Spleen (tissue), 11 donors: ENCODE results near the gene LRRN2. TPM values are rescaled to one million over a fixed set of nuclear protein-coding genes. Genes with fewer than 3 reads are reported as not detected.

Experiments used
- DNase-seq: peaks from one replicate; pipeline ENCODE4 v3.0.0-alpha.2; 2020
- H3K27ac ChIP-seq, 8 donors: fragments of 200-600 bp; sonication (generic) in 7 of 8; 1 replicate in 4 of 8; 2 replicates in 4 of 8; pipeline versions ENCODE4 v1.5.0 to v1.8.0; 2016 to 2021; ENCODE audit warnings: inconsistent platforms in 4 of 8, mild to moderate bottlenecking in 4 of 8, moderate library complexity in 1 of 8
- H3K27me3 ChIP-seq, 7 donors: fragments of 200-600 bp; sonication (generic) in 6 of 7; replicated peaks in 1 of 7; 1 replicate in 4 of 7; 2 replicates in 3 of 7; pipeline versions ENCODE4 v1.5.0 to v1.8.0; 2016 to 2021; ENCODE audit warnings: inconsistent platforms in 3 of 7, mild to moderate bottlenecking in 1 of 7
- H3K36me3 ChIP-seq, 6 donors: fragments of 200-600 bp; sonication (generic) in 5 of 6; 1 replicate in 4 of 6; 2 replicates in 2 of 6; pipeline versions ENCODE4 v1.5.0 to v1.8.0; 2016 to 2021; ENCODE audit warnings: inconsistent platforms in 2 of 6
- H3K4me1 ChIP-seq, 6 donors: fragments of 200-600 bp; sonication (generic) in 5 of 6; 1 replicate in 3 of 6; 2 replicates in 3 of 6; pipeline versions ENCODE4 v1.5.0 to v1.8.0; 2016 to 2021; ENCODE audit warnings: inconsistent platforms in 3 of 6
- H3K4me3 ChIP-seq, 8 donors: fragments of 200-600 bp; sonication (generic) in 7 of 8; 1 replicate in 4 of 8; 2 replicates in 4 of 8; pipeline versions ENCODE4 v1.5.0 to v1.8.0; 2016 to 2021; ENCODE audit warnings: inconsistent platforms in 4 of 8, mild to moderate bottlenecking in 4 of 8, moderate library complexity in 2 of 8
- H3K9me3 ChIP-seq, 8 donors: fragments of 200-600 bp; sonication (generic) in 7 of 8; 1 replicate in 4 of 8; 2 replicates in 4 of 8; pipeline versions ENCODE4 v1.5.0 to v1.8.0; 2016 to 2021; ENCODE audit warnings: inconsistent platforms in 4 of 8
- POLR2A ChIP-seq, 3 donors: fragments of 450-650 bp; IDR thresholded peaks; one replicate each; pipeline ENCODE4 v1.5.1; 2017; ENCODE audit warnings: antibody characterized with exemption in 3 of 3, mild to moderate bottlenecking in 1 of 3
- POLR2AphosphoS5 ChIP-seq, 3 donors: sonication (generic); formaldehyde crosslinking; IDR thresholded peaks; one replicate each; pipeline ENCODE4 v1.5.1; 2017; ENCODE audit warnings: antibody characterized with exemption in 3 of 3
- WGBS, 5 donors: extraction: QIAGEN DNeasy Blood & Tissue Kit in 3 of 5; methylation state at CpG; one replicate each; pipeline versions ENCODE4 v1.1.5 to v1.1.7; 2013 to 2018; 5-methylcytosine and 5-hydroxymethylcytosine counted together
- intact Hi-C: fragments of 100-400 bp; cut with DNase I; formaldehyde crosslinking; loops from one replicate; pipeline ENCODE4 v1.15.0; 2023; ENCODE audit warnings: low total_unique reads
- polyA plus RNA-seq, 3 donors: library from polyadenylated mRNA; stranded (reverse); fragments of 200-250 nt; gene quantifications; one replicate each; pipeline ENCODE4 v1.2.1, GENCODE V29; 2013
- total RNA-seq, 7 donors: library from RNA; depleted of rRNA in 3 of 7; stranded (reverse); fragments of >200 nt in 3 of 7; fragmentation: NEBNext Ultra II Directional in 4 of 7; extraction: Animal tissue kit (Norgen Biotek cat#: 25700) in 4 of 7; gene quantifications; one replicate each; pipeline versions ENCODE4 v1.1.0 to v1.2.1, GENCODE V29; 2016 to 2021
- TF ChIP-seq, protein P1 (sequence below), 11 experiments: fragments of 200-600 bp in 7 of 11; fragments of 450-650 bp in 4 of 11; sonication (generic) in 4 of 11; IDR thresholded peaks in 8 of 11; conservative IDR thresholded peaks in 3 of 11; 1 replicate in 7 of 11; 2 replicates in 4 of 11; pipeline versions ENCODE4 v1.4.0 to v1.8.0; 2016 to 2021; ENCODE audit warnings: antibody characterized with exemption in 11 of 11, inconsistent platforms in 4 of 11, mild to moderate bottlenecking in 1 of 11
- donor health status: healthy with polysubstance abuse.
- donor health status: DM: no; HTN: no; CAD: no; lungs with moderate emphysema.
- donor health status: DM: no; HTN: no; CAD: no.
- donor health status: Bipolar disorder and iron deficiency.
- donor health status: healthy.
- donor health status: DM: no; HTN: no; CAD: no.
- donor health status: DM: yes; HTN: yes; CAD: no.

The LRRN2 gene
- total and polyA plus RNA-seq, 10 donors: 1.6 to 11.9 (median 4.5) TPM

- Histone ChIP-seq H3K27me3 (peaks cover 0 to 35% (median 0%) of the 10 kb centered on the region in 7 donors), H3K27ac (no peak overlapping the region), H3K36me3 (no peaks in the 10 kb centered on the region), H3K4me3 (no peak overlapping the region), H3K4me1 (no peaks in the 10 kb centered on the region), H3K9me3 (no peaks in the 10 kb centered on the region)
- intact Hi-C loops: no loop called here
- DNase-seq: no peak
- TF ChIP-seq POLR2AphosphoS5 (IDR thresholded peaks at IDR 0.05) (no peak), POLR2A (IDR thresholded peaks at IDR 0.05) (no peak)
- TF ChIP-seq, protein P1, sequence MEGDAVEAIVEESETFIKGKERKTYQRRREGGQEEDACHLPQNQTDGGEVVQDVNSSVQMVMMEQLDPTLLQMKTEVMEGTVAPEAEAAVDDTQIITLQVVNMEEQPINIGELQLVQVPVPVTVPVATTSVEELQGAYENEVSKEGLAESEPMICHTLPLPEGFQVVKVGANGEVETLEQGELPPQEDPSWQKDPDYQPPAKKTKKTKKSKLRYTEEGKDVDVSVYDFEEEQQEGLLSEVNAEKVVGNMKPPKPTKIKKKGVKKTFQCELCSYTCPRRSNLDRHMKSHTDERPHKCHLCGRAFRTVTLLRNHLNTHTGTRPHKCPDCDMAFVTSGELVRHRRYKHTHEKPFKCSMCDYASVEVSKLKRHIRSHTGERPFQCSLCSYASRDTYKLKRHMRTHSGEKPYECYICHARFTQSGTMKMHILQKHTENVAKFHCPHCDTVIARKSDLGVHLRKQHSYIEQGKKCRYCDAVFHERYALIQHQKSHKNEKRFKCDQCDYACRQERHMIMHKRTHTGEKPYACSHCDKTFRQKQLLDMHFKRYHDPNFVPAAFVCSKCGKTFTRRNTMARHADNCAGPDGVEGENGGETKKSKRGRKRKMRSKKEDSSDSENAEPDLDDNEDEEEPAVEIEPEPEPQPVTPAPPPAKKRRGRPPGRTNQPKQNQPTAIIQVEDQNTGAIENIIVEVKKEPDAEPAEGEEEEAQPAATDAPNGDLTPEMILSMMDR (IDR thresholded peaks at IDR 0.05 in 8 of 11, conservative IDR thresholded peaks at IDR 0.05 in 3 of 11): no peak
- WGBS, 5 donors: 81 to 91% (median 87%) methylated on average over 5 of the region's 5 CpGs
These were observed 46.5 kb upstream of the LRRN2 start for GRCh38 chr1:204731985-204732575.

DNA sequence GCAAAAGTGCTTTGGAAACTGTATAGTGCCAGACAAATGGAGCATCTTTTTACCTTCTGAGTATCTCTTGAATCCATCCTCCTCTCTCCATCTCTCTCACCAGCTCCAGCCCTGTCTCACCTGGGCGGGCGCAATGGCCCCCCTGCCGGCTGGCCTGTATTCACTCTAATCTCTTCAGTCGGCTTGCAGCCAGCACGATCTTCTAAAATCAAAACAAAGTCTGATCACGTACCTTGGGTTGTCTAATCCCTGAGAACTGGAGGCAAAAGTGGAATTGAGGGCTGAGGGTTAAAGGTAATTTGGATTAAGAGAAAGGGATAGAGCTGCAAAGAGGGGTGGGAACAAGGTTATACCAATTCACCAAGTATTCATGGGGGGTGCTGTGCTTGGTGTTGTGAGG lies 46.0 kb upstream of the LRRN2 start:
- H3K4me3 ChIP-seq: no peak overlapping the region
- peaks cover 0 to 29% (median 0%) of the 10 kb centered on the region in 7 donors for H3K27me3 ChIP-seq
- intact Hi-C loops: no loop called here
- no peak overlapping the region for H3K27ac ChIP-seq
- 55 to 74% (median 67%) methylated on average over 6 of the region's 6 CpGs for WGBS, 5 donors
- H3K36me3 ChIP-seq: no peaks in the 10 kb centered on the region
- no peaks in the 10 kb centered on the region for H3K9me3 ChIP-seq
- TF ChIP-seq POLR2AphosphoS5 (IDR thresholded peaks at IDR 0.05): no peak
- TF ChIP-seq POLR2A (IDR thresholded peaks at IDR 0.05): no peak
- TF ChIP-seq, protein P1 (IDR thresholded peaks at IDR 0.05 in 8 of 11, conservative IDR thresholded peaks at IDR 0.05 in 3 of 11): no peak
- no peak for DNase-seq
- no peaks in the 10 kb centered on the region for H3K4me1 ChIP-seq

- no peak for TF ChIP-seq POLR2AphosphoS5 (IDR thresholded peaks at IDR 0.05)
- TF ChIP-seq POLR2A (IDR thresholded peaks at IDR 0.05): no peak
- TF ChIP-seq, protein P1 (IDR thresholded peaks at IDR 0.05 in 8 of 11, conservative IDR thresholded peaks at IDR 0.05 in 3 of 11): no peak
- H3K9me3 ChIP-seq: no peaks in the 10 kb centered on the region
- no peak overlapping the region for H3K27ac ChIP-seq
- no peaks in the 10 kb centered on the region for H3K4me1 ChIP-seq
- no peaks in the 10 kb centered on the region for H3K36me3 ChIP-seq
- no peak overlapping the region for H3K4me3 ChIP-seq
- intact Hi-C loops: no loop called here
- no peak for DNase-seq
- H3K27me3 ChIP-seq: peaks cover 0 to 32% (median 0%) of the 10 kb centered on the region in 7 donors
- WGBS, 5 donors: 58 to 79% (median 66%) methylated on average over 9 of the region's 9 CpGs
These were observed 45.4 kb upstream of the LRRN2 start for GRCh38 chr1:204730826-204731459.

DNA sequence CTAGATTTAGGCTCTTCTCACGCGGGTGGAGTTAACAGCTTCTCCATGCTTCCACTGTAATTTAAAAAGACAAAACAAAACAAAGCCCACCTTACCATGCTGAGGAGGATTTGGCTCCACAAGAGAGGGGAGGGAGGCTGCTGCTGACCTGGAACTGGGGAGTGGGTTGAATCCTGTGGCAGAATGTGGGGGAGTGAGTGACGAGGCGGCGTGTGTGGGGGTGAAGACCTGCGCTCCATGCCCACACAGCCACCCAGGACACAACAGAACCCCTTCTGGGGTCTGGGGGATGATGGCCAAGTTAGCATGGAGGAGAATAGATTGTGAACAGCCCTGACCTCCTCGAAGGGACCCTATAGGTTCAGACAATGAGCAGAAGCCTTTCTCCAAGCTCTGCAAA lies 44.0 kb upstream of the LRRN2 start:
- Histone ChIP-seq H3K4me3 (no peak overlapping the region), H3K27ac (no peak overlapping the region), H3K9me3 (no peaks in the 10 kb centered on the region), H3K4me1 (no peaks in the 10 kb centered on the region), H3K27me3 (peaks cover 0 to 31% (median 0%) of the 10 kb centered on the region in 7 donors), H3K36me3 (no peaks in the 10 kb centered on the region)
- intact Hi-C loops: no loop called here
- 86 to 92% (median 89%) methylated on average over 7 of the region's 7 CpGs for WGBS, 5 donors
- TF ChIP-seq POLR2A (IDR thresholded peaks at IDR 0.05): no peak
- TF ChIP-seq POLR2AphosphoS5 (IDR thresholded peaks at IDR 0.05): no peak
- TF ChIP-seq, protein P1 (IDR thresholded peaks at IDR 0.05 in 8 of 11, conservative IDR thresholded peaks at IDR 0.05 in 3 of 11): no peak
- DNase-seq: no peak
